ENCODE measurements around the gene OMP. TPM values are rescaled to one million over a fixed set of nuclear protein-coding genes. Genes with fewer than 3 reads are reported as not detected.
A peak's percentile ranks its signal among the peaks of the same experiment; 100 is the strongest.

The OMP gene
- total RNA-seq, 1 experiment from 2014 or later = not detected

DNA sequence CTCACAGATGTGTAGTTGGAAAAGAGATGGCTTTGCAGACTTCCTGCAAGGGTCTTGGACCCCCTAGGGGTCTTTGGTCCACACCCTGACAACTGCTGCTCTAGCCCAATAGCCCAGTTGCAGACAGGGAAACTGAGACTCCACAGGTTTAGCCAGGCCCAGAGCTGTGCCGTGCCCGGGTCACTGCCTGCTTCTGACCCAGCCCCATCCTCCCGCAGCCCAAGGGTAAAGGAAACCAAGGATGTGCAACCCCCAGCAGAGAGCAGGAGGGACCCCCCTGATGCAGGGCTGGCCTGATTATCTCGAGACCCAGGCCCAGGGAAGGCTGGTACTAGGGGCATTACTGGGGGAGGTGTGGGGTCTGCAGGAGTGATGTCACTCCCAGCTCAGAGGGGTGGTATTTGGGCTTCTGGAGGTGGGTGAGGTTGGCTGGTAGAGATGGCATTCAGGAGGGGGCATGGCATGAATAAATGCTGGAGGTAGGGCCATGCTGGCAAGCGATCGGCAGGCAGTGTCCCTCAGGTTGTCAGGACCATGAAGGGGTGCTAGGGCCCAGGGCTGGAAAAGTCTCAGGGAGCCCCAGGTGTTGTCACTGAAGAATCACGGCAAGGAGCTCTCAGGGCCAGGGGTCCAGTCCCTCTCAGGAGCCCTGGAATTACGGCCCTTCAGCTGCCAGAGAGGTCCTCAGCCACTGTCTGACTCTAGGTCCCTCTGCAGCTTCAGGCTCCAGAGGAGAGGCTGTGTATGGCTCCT lies 46.5 kb downstream of the OMP start:
- Mint-ChIP-seq H3K4me1 (peaks cover 23% of the 10 kb centered on the region), H3K4me3 (peak overlapping the region; percentile 36; the same call in 1 of the 2 replicates), H3K27me3 (ENCODE audit: low read depth) (peaks cover 10% of the 10 kb centered on the region), H3K9me3 (no peaks in the 10 kb centered on the region), H3K36me3 (no peaks in the 10 kb centered on the region), H3K27ac (no peak overlapping the region)
- ATAC-seq = no peak
- TF ChIP-seq MYBL2 (CRISPR knock-in tag; IDR thresholded peaks at IDR 0.05) (no peak), RORB (CRISPR knock-in tag; IDR thresholded peaks at IDR 0.05) (no peak), ESRRA (CRISPR knock-in tag; IDR thresholded peaks at IDR 0.05; ENCODE audit: borderline replicate concordance) (no peak)
- TF ChIP-seq, protein P1, sequence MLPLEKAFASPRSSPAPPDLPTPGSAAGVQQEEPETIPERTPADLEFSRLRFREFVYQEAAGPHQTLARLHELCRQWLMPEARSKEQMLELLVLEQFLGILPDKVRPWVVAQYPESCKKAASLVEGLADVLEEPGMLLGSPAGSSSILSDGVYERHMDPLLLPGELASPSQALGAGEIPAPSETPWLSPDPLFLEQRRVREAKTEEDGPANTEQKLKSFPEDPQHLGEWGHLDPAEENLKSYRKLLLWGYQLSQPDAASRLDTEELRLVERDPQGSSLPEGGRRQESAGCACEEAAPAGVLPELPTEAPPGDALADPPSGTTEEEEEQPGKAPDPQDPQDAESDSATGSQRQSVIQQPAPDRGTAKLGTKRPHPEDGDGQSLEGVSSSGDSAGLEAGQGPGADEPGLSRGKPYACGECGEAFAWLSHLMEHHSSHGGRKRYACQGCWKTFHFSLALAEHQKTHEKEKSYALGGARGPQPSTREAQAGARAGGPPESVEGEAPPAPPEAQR (CRISPR knock-in tag; IDR thresholded peaks at IDR 0.05) = no peak
- TF ChIP-seq, protein P2, sequence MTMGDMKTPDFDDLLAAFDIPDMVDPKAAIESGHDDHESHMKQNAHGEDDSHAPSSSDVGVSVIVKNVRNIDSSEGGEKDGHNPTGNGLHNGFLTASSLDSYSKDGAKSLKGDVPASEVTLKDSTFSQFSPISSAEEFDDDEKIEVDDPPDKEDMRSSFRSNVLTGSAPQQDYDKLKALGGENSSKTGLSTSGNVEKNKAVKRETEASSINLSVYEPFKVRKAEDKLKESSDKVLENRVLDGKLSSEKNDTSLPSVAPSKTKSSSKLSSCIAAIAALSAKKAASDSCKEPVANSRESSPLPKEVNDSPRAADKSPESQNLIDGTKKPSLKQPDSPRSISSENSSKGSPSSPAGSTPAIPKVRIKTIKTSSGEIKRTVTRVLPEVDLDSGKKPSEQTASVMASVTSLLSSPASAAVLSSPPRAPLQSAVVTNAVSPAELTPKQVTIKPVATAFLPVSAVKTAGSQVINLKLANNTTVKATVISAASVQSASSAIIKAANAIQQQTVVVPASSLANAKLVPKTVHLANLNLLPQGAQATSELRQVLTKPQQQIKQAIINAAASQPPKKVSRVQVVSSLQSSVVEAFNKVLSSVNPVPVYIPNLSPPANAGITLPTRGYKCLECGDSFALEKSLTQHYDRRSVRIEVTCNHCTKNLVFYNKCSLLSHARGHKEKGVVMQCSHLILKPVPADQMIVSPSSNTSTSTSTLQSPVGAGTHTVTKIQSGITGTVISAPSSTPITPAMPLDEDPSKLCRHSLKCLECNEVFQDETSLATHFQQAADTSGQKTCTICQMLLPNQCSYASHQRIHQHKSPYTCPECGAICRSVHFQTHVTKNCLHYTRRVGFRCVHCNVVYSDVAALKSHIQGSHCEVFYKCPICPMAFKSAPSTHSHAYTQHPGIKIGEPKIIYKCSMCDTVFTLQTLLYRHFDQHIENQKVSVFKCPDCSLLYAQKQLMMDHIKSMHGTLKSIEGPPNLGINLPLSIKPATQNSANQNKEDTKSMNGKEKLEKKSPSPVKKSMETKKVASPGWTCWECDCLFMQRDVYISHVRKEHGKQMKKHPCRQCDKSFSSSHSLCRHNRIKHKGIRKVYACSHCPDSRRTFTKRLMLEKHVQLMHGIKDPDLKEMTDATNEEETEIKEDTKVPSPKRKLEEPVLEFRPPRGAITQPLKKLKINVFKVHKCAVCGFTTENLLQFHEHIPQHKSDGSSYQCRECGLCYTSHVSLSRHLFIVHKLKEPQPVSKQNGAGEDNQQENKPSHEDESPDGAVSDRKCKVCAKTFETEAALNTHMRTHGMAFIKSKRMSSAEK (CRISPR knock-in tag; IDR thresholded peaks at IDR 0.05; ENCODE audit: borderline replicate concordance) = no peak
- ChIA-PET CTCF (interaction anchor here (1.4 to 5.5 kb wide), 5 partner anchors 9 to 38 kb away, joined by 3 to 46 read pairs (median 7); partner anchors contain the start of gene MYO7A), POLR2A (interaction anchor here (1.2 kb wide), 1 partner anchor 27 kb away, joined by 3 read pairs; no protein-coding TSS in a partner anchor)
- no peak for DNase-seq (ENCODE audit: low spot score)

DNA sequence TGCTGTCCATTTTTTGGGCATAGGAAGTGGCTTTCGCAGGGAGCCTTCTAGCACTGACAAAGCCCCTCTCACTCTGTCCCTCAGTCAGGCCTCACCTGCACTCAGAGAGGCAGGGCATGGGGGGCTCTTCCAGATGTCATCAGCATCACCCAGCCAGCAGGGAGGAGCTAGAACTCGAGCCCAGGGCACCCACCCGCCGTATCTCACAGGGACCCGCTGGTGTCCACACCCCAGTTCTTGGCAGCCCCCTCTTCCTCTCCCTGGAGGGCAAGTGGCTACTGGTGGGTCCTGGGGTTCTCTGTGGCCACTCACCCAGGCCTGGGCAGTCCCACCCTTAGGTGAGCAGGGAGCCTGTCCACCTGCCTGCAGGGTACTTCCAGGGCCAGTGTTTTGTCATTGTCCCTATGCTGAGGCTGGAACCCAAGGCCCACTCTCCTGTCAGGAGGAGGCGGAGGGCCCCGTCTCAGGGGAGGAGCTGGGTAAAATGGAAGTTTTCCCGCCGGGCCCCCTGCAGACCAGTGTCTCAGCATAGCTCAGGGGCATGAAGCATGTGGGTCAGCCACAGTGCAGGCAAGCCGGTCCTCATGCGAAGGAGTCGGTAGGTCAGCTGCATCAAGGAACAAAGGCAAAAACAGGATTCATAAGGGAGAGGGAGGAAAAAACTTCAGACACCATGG lies 47.2 kb downstream of the OMP start:
- peaks cover 10% of the 10 kb centered on the region for H3K27me3 Mint-ChIP-seq (ENCODE audit: low read depth)
- H3K4me1 Mint-ChIP-seq = peaks cover 23% of the 10 kb centered on the region
- H3K27ac Mint-ChIP-seq = no peak overlapping the region
- ChIA-PET POLR2A (no interaction called here), CTCF (interaction anchor here (0.7 to 5.5 kb wide), 7 partner anchors 8 to 230 kb away, joined by 3 to 46 read pairs (median 3); partner anchors contain the start of gene MYO7A)
- TF ChIP-seq, protein P3, sequence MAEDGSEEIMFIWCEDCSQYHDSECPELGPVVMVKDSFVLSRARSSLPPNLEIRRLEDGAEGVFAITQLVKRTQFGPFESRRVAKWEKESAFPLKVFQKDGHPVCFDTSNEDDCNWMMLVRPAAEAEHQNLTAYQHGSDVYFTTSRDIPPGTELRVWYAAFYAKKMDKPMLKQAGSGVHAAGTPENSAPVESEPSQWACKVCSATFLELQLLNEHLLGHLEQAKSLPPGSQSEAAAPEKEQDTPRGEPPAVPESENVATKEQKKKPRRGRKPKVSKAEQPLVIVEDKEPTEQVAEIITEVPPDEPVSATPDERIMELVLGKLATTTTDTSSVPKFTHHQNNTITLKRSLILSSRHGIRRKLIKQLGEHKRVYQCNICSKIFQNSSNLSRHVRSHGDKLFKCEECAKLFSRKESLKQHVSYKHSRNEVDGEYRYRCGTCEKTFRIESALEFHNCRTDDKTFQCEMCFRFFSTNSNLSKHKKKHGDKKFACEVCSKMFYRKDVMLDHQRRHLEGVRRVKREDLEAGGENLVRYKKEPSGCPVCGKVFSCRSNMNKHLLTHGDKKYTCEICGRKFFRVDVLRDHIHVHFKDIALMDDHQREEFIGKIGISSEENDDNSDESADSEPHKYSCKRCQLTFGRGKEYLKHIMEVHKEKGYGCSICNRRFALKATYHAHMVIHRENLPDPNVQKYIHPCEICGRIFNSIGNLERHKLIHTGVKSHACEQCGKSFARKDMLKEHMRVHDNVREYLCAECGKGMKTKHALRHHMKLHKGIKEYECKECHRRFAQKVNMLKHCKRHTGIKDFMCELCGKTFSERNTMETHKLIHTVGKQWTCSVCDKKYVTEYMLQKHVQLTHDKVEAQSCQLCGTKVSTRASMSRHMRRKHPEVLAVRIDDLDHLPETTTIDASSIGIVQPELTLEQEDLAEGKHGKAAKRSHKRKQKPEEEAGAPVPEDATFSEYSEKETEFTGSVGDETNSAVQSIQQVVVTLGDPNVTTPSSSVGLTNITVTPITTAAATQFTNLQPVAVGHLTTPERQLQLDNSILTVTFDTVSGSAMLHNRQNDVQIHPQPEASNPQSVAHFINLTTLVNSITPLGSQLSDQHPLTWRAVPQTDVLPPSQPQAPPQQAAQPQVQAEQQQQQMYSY (CRISPR knock-in tag; IDR thresholded peaks at IDR 0.05) = no peak
- TF ChIP-seq, protein P4, sequence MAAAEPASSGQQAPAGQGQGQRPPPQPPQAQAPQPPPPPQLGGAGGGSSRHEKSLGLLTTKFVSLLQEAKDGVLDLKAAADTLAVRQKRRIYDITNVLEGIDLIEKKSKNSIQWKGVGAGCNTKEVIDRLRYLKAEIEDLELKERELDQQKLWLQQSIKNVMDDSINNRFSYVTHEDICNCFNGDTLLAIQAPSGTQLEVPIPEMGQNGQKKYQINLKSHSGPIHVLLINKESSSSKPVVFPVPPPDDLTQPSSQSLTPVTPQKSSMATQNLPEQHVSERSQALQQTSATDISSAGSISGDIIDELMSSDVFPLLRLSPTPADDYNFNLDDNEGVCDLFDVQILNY (CRISPR knock-in tag; IDR thresholded peaks at IDR 0.05) = no peak
- TF ChIP-seq NR3C1 (CRISPR knock-in tag; conservative IDR thresholded peaks at IDR 0.05; ENCODE audit: low read depth) = no peak
- TF ChIP-seq, protein P1 (CRISPR knock-in tag; IDR thresholded peaks at IDR 0.05) = no peak
- no peaks in the 10 kb centered on the region for H3K9me3 Mint-ChIP-seq
- no peak overlapping the region for H3K4me3 Mint-ChIP-seq
- DNase-seq (ENCODE audit: low spot score) (no peak), ATAC-seq (no peak)
- no peaks in the 10 kb centered on the region for H3K36me3 Mint-ChIP-seq
